ENCODE measurements around the gene ARHGAP32.

Gene ARHGAP32

DNA sequence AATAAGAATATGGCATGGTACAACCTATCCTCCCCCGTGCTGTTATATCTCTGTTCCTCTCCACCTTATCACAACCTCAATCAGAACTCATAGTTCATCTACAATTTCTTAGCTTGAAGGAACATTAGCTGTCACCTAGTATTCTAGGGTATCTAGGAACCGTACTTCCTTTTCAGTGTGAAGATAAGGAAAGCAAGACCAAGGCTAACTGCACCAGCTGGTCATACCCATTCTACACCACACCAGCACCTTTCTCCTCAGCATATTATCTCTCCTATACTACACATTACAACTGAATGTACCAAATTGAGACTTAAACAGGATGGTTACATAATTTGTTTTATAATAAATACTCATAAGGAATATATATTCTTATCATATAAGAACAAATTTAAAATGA, 73.1 kb downstream of the ARHGAP32 start:
- ATAC-seq = no peak
- TF ChIP-seq CSDC2 (CRISPR knock-in tag; IDR thresholded peaks at IDR 0.05) (no peak), ZNF8 (CRISPR knock-in tag; IDR thresholded peaks at IDR 0.05) (no peak), TSHZ2 (CRISPR knock-in tag; IDR thresholded peaks at IDR 0.05) (no peak), ZNF565 (CRISPR knock-in tag; conservative IDR thresholded peaks at IDR 0.05; ENCODE audit: low read depth) (no peak), ZC3H10 (CRISPR knock-in tag; IDR thresholded peaks at IDR 0.05) (no peak), PPARA (CRISPR knock-in tag; IDR thresholded peaks at IDR 0.05; ENCODE audit: borderline replicate concordance) (no peak), ZFP3 (CRISPR knock-in tag; IDR thresholded peaks at IDR 0.05) (no peak), PATZ1 (CRISPR knock-in tag; IDR thresholded peaks at IDR 0.05; ENCODE audit: borderline replicate concordance) (no peak), ZNF70 (CRISPR knock-in tag; IDR thresholded peaks at IDR 0.05) (no peak)
- TF ChIP-seq, protein P1, sequence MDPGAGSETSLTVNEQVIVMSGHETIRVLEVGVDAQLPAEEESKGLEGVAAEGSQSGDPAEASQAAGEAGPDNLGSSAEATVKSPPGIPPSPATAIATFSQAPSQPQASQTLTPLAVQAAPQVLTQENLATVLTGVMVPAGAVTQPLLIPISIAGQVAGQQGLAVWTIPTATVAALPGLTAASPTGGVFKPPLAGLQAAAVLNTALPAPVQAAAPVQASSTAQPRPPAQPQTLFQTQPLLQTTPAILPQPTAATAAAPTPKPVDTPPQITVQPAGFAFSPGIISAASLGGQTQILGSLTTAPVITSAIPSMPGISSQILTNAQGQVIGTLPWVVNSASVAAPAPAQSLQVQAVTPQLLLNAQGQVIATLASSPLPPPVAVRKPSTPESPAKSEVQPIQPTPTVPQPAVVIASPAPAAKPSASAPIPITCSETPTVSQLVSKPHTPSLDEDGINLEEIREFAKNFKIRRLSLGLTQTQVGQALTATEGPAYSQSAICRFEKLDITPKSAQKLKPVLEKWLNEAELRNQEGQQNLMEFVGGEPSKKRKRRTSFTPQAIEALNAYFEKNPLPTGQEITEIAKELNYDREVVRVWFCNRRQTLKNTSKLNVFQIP (CRISPR knock-in tag; IDR thresholded peaks at IDR 0.05; ENCODE audit: borderline replicate concordance, low read depth) = no peak

GRCh38 chr11:129117595-129118350, 74.4 kb downstream of the ARHGAP32 start:
- peak; percentile 73 for ATAC-seq
- TF ChIP-seq SNAI2 (CRISPR knock-in tag; IDR thresholded peaks at IDR 0.05) (no peak), ZFP30 (CRISPR knock-in tag; IDR thresholded peaks at IDR 0.05) (no peak), OSR1 (CRISPR knock-in tag; IDR thresholded peaks at IDR 0.05) (no peak), CREB5 (CRISPR knock-in tag; IDR thresholded peaks at IDR 0.05; ENCODE audit: low read depth) (no peak)
- TF ChIP-seq, protein P1 (CRISPR knock-in tag; IDR thresholded peaks at IDR 0.05; ENCODE audit: borderline replicate concordance, low read depth) = no peak

DNA sequence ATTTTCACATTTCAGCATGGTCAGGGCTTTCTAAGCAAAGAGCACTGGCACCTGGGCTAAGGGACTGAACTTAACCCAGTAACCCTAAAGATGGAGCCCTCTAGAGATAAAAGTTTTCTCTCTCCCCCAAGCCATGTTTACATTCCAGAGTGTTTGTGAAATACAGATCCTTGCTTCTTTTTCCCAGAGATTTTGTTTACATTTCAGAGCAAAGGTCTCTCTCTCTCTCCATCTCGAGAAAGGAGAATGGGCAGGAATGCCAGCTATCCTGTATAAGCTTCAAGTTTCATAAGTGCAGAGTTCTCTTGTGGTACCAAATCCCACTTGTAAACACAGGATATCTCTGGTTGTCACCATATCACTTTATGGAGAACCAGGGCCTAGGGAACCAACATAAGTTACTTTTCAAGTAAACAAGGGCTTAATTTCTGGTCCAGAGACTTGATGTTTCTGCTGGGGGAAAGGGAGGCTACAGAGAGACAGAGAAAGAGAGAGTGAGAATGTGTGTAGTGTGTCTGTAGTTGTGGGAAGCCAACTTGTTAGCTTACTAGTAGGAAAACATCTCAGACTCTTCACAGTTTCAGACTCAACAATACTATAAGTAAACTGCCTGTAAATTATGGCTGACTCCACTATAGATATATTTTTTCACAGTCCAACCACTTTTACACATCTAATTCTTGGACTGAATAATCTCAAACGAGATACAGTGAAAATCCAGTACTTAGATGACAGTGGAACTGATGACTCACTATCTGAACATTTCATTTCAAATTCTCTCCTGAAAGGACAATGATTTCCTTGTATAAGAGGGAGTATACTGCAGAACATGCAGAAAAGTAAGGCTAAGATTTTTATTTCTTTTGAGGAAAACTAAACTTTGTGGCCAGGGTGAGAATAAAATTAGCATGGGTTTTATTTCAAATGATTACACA, 76.2 kb downstream of the ARHGAP32 start:
- peak; percentile 92 for ATAC-seq
- no peak for TF ChIP-seq RARB (CRISPR knock-in tag; IDR thresholded peaks at IDR 0.05)
- TF ChIP-seq, protein P1 (CRISPR knock-in tag; IDR thresholded peaks at IDR 0.05; ENCODE audit: borderline replicate concordance, low read depth) = no peak
- TF ChIP-seq SNAI2 (CRISPR knock-in tag; IDR thresholded peaks at IDR 0.05) = no peak
